Fibroblast of the aortic adventitia (primary cell): ENCODE measurements around the gene IQCH. TPM values are rescaled to one million over a fixed set of nuclear protein-coding genes. Genes with fewer than 3 reads are reported as not detected.
"Not testable (repeated sequence)": the region's sequence is repeated elsewhere in the genome, so short reads cannot be mapped to it uniquely, and the experiment has no call there.

Source experiments
- DNase-seq: peaks from one replicate; pipeline ENCODE4 v3.0.0-alpha.2; 2010; ENCODE audit warnings: low read depth
- H3K4me3 ChIP-seq: 2 replicates; pipeline ENCODE4 v1.5.1; 2011; ENCODE audit warnings: low read depth, mild to moderate bottlenecking, control low read depth, low read length, moderate library complexity
- total RNA-seq: library from RNA; depleted of rRNA; stranded (reverse); fragments of >200 nt; gene quantifications from 2 replicates; pipeline ENCODE4 v1.2.3, GENCODE V29; 2012; ENCODE audit warnings: low replicate concordance
- TF ChIP-seq, protein P1 (sequence below): IDR thresholded peaks from 2 replicates; pipeline ENCODE4 v1.5.1; 2011; ENCODE audit warnings: mild to moderate bottlenecking, low read length, control low read depth, inconsistent platforms; ENCODE audit not compliant: insufficient read depth

Gene IQCH
- total RNA-seq, 1 donor: 3.6 TPM

DNA sequence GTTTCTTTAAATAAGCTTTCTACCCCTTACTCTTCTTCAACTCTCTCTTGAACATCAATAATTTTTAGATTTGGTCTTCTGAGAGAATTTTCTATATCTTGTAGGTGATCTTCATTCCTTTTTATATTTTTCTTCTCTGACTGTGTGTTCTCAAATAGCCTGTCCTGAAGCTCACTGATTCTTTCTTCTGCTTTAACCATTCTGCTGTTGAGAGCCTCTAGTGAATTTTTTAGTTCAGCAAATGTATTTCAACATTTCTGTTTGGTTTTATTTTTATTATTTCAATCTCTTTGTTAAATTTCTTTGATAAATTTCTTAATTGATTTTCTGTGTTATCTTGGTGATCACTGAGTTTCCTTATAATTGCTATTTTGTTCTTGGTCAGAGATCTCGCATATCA, 19.6 kb downstream of the IQCH start:
- DNase-seq: no peak
- no peak overlapping the region for H3K4me3 ChIP-seq
- TF ChIP-seq, protein P1, sequence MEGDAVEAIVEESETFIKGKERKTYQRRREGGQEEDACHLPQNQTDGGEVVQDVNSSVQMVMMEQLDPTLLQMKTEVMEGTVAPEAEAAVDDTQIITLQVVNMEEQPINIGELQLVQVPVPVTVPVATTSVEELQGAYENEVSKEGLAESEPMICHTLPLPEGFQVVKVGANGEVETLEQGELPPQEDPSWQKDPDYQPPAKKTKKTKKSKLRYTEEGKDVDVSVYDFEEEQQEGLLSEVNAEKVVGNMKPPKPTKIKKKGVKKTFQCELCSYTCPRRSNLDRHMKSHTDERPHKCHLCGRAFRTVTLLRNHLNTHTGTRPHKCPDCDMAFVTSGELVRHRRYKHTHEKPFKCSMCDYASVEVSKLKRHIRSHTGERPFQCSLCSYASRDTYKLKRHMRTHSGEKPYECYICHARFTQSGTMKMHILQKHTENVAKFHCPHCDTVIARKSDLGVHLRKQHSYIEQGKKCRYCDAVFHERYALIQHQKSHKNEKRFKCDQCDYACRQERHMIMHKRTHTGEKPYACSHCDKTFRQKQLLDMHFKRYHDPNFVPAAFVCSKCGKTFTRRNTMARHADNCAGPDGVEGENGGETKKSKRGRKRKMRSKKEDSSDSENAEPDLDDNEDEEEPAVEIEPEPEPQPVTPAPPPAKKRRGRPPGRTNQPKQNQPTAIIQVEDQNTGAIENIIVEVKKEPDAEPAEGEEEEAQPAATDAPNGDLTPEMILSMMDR: no peak

DNA sequence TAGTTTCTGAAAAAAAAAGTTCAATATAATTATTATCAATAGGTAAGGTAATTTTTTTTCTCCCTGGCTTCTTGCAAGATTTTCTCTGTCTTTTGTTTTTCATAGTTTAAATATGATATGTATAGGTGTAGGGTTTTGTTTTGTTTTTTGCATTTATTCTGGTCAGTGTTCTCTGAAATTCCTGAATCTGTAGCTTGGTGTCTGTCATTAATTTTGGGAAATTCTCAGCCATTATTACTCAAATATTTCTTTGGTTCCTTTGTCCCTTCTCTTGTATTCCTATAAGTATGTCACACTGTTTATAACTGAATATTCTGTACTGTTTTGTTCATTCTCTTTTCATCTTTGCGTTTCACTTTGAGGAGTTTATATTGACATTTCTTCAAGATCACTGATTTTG, 22.1 kb downstream of the IQCH start:
- no peak for DNase-seq
- no peak overlapping the region for H3K4me3 ChIP-seq
- TF ChIP-seq, protein P1: no peak

DNA sequence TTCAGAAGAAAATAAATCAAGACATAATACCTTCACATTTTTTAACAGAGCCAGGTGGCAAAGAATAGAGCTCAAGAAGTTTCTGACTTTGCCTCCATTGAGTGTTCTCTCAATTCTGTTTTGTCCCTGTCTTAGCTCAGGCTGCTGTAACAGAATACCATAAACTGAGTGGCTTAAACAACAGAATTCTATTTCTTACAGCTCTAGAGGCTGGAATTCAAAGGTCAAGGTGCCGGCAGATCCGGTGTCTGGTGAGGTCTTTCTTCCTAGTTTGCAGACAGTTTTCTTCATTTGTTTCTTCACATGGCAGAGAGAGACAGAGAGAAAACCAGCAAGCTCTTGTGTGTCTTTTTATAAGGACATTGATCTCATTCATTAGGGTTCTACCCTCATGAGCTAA, 25.6 kb downstream of the IQCH start:
- H3K4me3 ChIP-seq: no peak overlapping the region
- TF ChIP-seq, protein P1: no peak
- no peak for DNase-seq

DNA sequence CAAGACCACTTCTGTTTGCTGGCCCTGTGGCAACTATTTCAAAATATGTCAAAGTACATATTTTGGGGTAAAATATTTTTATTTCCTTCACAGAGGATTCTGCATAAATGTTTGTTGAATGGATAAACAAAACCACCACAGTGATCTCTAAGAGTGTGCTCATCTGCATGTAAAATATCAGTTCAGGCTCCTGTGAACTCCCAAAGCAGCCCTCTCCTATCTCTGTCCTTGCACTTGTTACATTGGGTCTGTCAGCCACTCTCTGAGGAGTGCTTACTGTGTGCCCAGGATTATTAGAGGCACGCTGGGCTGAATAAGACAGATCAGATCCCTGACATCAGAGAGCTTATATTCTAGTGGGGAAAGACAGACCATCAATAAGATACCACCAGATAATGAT, 27.1 kb downstream of the IQCH start:
- no peak overlapping the region for H3K4me3 ChIP-seq
- TF ChIP-seq, protein P1: no peak
- no peak for DNase-seq

DNA sequence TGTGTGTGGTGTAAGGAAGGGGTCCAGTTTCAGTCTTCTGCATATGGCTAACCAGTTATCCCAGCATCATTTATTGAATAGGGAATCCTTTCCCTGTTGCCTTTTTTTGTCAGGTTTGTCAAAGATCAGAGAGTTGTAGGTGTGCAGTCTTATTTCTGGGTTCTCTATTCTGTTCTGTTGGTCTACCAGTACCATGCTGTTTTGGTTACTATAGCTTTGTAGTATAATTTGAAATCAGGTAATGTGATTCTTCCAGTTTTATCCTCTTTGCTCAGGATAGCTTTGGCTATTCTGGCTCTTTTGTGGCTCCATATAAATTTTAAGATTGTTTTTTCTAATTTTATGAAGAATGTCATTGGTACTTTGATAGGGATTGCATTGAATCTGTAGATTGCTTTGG, 31.0 kb downstream of the IQCH start:
- H3K4me3 ChIP-seq, DNase-seq: not testable (repeated sequence)

DNA sequence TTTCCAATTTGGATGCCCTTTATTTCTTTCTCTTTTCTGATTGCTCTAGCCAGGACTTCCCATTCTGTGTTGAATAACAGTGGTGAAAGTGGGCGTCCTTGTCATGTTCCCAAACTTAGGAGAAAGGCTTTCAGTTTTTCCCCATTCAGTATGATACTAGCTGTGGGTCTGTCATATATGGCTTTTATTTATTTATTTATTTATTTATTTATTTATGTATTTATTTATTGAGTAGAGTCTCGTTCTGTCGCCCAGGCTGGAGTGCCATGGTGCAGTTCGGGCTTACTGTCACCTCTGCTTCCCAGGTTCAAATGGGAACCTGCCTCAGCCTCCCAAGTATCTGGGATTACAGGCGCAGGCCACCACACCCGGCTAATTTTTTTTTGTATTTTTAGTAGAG, 31.8 kb downstream of the IQCH start:
- H3K4me3 ChIP-seq, DNase-seq: not testable (repeated sequence)

DNA sequence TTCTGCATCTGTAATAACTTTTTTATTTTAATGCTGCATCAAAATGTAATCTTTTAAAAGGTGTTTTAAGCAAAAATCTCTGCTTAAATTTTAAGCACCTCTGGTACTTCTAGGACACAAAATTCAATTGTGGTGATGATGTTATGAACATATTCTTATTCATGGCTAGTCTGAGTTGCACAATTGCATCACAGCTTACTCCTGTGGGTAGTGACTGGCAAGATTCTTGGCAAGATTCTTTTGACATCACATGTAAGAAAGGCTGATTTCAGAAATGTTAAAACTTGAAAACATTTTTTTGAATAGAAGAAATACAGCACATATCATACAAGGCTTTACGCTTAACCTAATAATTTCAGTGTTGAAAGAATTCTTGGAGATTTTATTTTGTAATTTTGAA, 35.7 kb downstream of the IQCH start:
- no peak overlapping the region for H3K4me3 ChIP-seq
- TF ChIP-seq, protein P1: no peak
- peak; percentile 20 for DNase-seq

DNA sequence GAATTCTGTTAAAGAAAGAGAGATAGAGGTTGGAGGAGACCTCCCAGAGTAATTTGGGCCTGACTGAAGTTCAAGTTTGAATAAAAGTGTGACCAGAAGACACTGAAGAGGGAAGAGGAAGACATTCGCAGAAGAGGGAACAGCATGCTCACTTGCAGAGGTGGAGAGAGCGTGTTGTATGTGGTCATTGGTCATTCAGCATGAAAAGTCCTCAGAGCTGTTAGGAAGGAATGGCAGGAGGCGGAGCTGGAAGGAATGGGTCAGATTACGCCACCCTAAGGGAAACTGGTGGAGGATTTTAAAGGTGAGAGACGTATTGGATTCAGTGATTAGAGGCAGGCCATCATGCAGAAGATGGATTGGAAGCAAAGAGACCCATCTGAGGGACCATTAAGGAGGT, 41.6 kb downstream of the IQCH start:
- DNase-seq: no peak
- H3K4me3 ChIP-seq: no peak overlapping the region
- TF ChIP-seq, protein P1: no peak
